ENCODE results near the gene GCSH.

Gene GCSH

DNA sequence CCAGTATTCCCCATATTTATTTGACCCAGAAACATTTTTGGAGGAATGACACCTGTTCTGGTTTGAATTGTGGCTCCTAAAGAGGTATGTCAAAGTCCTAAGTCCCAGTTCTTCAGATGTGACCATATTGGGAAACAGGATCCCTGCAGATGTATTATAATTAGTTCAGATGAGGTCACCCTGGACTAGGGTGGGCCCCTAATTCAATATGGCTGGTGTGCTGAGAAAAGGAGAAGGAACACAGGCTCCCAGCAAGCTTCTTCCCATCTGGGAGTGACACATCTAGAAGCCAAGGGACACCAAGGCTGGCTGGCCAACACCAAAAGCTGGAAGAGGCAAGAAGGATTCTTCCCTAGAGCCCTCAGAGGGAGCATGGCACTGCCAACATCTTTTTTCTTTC lies 3.8 kb upstream of the GCSH start:
- Histone ChIP-seq H4K8ac (ENCODE audit: low read length) (no peak overlapping the region), H3K23ac (ENCODE audit: low read length in 2 of 2) (no peak overlapping the region), H3K18ac (ENCODE audit: low read depth in 1 of 2, low read length in 2 of 2) (no peak overlapping the region), H4K91ac (ENCODE audit: low read length) (no peak overlapping the region), H3K9ac (ENCODE audit: low read length) (no peak overlapping the region), H3K27me3 (ENCODE audit: control insufficient read depth in 1 of 2, insufficient read depth in 1 of 2, low read length in 2 of 2) (no peaks in the 10 kb centered on the region), H2BK120ac (ENCODE audit: low read depth, low read length) (no peak overlapping the region), H2BK12ac (ENCODE audit: low read length in 2 of 2) (no peak overlapping the region), H2BK5ac (ENCODE audit: low read depth, low read length, poor library complexity, severe bottlenecking) (no peak overlapping the region), H3K4ac (ENCODE audit: low read depth in 1 of 2, low read length in 2 of 2) (no peak overlapping the region), H3K4me2 (ENCODE audit: low read length, poor library complexity, severe bottlenecking) (no peak overlapping the region), H2AK5ac (ENCODE audit: low read length, severe bottlenecking) (no peak overlapping the region), H2BK15ac (ENCODE audit: low read depth, poor library complexity, severe bottlenecking) (no peak overlapping the region), H3K14ac (ENCODE audit: low read length in 2 of 2) (no peak overlapping the region), H3K27ac (ENCODE audit: low read length, poor library complexity, severe bottlenecking) (no peak overlapping the region), H3K79me1 (replicated peaks; ENCODE audit: low read length, poor library complexity, severe bottlenecking) (peaks cover 1% of the 10 kb centered on the region), H3K9me3 (ENCODE audit: control insufficient read depth, low read length) (no peaks in the 10 kb centered on the region), H3K36me3 (ENCODE audit: control insufficient read depth in 1 of 2, insufficient read depth in 2 of 2, low read depth in 1 of 2, low read length in 2 of 2) (no peaks in the 10 kb centered on the region), H2AFZ (ENCODE audit: low read depth, low read length) (no peak overlapping the region), H3K4me3 (ENCODE audit: insufficient read depth in 1 of 2, low read depth in 1 of 2, low read length in 2 of 2) (no peak overlapping the region), H3K4me1 (ENCODE audit: control insufficient read depth, insufficient read depth, low read depth, low read length) (peaks cover 2% of the 10 kb centered on the region)
- DNase-seq: no peak

DNA sequence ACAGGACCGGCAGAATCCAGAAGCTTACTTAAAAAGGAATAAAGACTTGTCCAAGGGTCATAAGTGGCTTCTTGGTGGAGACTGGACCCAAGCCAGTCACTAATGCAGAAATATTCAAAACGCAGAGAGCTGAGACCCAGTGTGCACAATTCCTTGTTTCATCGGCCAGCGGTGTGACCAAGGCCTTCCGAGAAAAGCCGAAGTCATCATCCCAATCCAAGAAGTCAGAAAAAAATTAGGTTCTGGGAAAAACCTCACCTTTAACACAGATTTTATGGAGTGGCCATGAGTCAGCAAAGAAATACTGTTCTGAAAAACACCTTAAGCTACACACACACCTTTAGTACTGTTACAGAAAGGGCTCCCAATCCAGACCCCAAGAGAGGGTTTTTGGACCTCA lies 1.0 kb upstream of the GCSH start:
- Histone ChIP-seq H3K4me3 (ENCODE audit: insufficient read depth in 1 of 2, low read depth in 1 of 2, low read length in 2 of 2) (no peak overlapping the region), H3K36me3 (ENCODE audit: control insufficient read depth in 1 of 2, insufficient read depth in 2 of 2, low read depth in 1 of 2, low read length in 2 of 2) (no peaks in the 10 kb centered on the region), H3K23ac (ENCODE audit: low read length in 2 of 2) (no peak overlapping the region), H2BK12ac (ENCODE audit: low read length in 2 of 2) (no peak overlapping the region), H3K9ac (ENCODE audit: low read length) (no peak overlapping the region), H3K18ac (ENCODE audit: low read depth in 1 of 2, low read length in 2 of 2) (no peak overlapping the region), H2AK5ac (ENCODE audit: low read length, severe bottlenecking) (peak overlapping the region; percentile 37), H2BK5ac (ENCODE audit: low read depth, low read length, poor library complexity, severe bottlenecking) (no peak overlapping the region), H3K4ac (ENCODE audit: low read depth in 1 of 2, low read length in 2 of 2) (no peak overlapping the region), H3K9me3 (ENCODE audit: control insufficient read depth, low read length) (no peaks in the 10 kb centered on the region), H3K27ac (ENCODE audit: low read length, poor library complexity, severe bottlenecking) (no peak overlapping the region), H3K4me1 (ENCODE audit: control insufficient read depth, insufficient read depth, low read depth, low read length) (peaks cover 4% of the 10 kb centered on the region), H3K27me3 (ENCODE audit: control insufficient read depth in 1 of 2, insufficient read depth in 1 of 2, low read length in 2 of 2) (no peaks in the 10 kb centered on the region), H2BK15ac (ENCODE audit: low read depth, poor library complexity, severe bottlenecking) (no peak overlapping the region), H4K91ac (ENCODE audit: low read length) (no peak overlapping the region), H3K14ac (ENCODE audit: low read length in 2 of 2) (no peak overlapping the region), H4K8ac (ENCODE audit: low read length) (no peak overlapping the region), H3K4me2 (ENCODE audit: low read length, poor library complexity, severe bottlenecking) (no peak overlapping the region), H2AFZ (ENCODE audit: low read depth, low read length) (no peak overlapping the region), H2BK120ac (ENCODE audit: low read depth, low read length) (no peak overlapping the region), H3K79me1 (replicated peaks; ENCODE audit: low read length, poor library complexity, severe bottlenecking) (peaks cover 7% of the 10 kb centered on the region)
- over 99% methylated on average over 6 of the region's 6 CpGs for WGBS
- DNase-seq: no peak

GRCh38 chr16:81096715-81097208 lies 567 bp upstream of the GCSH start:
- peak overlapping the region; percentile 37 for H2AK5ac ChIP-seq (ENCODE audit: low read length, severe bottlenecking)
- no peak overlapping the region for H3K4ac ChIP-seq (ENCODE audit: low read depth in 1 of 2, low read length in 2 of 2)
- H2BK12ac ChIP-seq (ENCODE audit: low read length in 2 of 2): peak overlapping the region in 1 of 2 experiments; percentile 31
- H4K91ac ChIP-seq (ENCODE audit: low read length): no peak overlapping the region
- H3K27ac ChIP-seq (ENCODE audit: low read length, poor library complexity, severe bottlenecking): peak overlapping the region; percentile 56
- DNase-seq: no peak
- peak overlapping the region; percentile 49 for H3K9ac ChIP-seq (ENCODE audit: low read length)
- no peak overlapping the region for H2BK15ac ChIP-seq (ENCODE audit: low read depth, poor library complexity, severe bottlenecking)
- H3K18ac ChIP-seq (ENCODE audit: low read depth in 1 of 2, low read length in 2 of 2): peak overlapping the region in 1 of 2 experiments; percentile 30
- peaks cover 10% of the 10 kb centered on the region for H3K79me1 ChIP-seq (replicated peaks; ENCODE audit: low read length, poor library complexity, severe bottlenecking)
- peak overlapping the region in 1 of 2 experiments; percentile 77 for H3K4me3 ChIP-seq (ENCODE audit: insufficient read depth in 1 of 2, low read depth in 1 of 2, low read length in 2 of 2)
- 62% methylated on average over 8 of the region's 8 CpGs for WGBS
- no peak overlapping the region for H3K14ac ChIP-seq (ENCODE audit: low read length in 2 of 2)
- H2BK5ac ChIP-seq (ENCODE audit: low read depth, low read length, poor library complexity, severe bottlenecking): no peak overlapping the region
- H3K27me3 ChIP-seq (ENCODE audit: control insufficient read depth in 1 of 2, insufficient read depth in 1 of 2, low read length in 2 of 2): no peaks in the 10 kb centered on the region
- no peaks in the 10 kb centered on the region for H3K9me3 ChIP-seq (ENCODE audit: control insufficient read depth, low read length)
- peak overlapping the region; percentile 56 for H2AFZ ChIP-seq (ENCODE audit: low read depth, low read length)
- peaks cover 4% of the 10 kb centered on the region for H3K4me1 ChIP-seq (ENCODE audit: control insufficient read depth, insufficient read depth, low read depth, low read length)
- no peak overlapping the region for H2BK120ac ChIP-seq (ENCODE audit: low read depth, low read length)
- H3K36me3 ChIP-seq (ENCODE audit: control insufficient read depth in 1 of 2, insufficient read depth in 2 of 2, low read depth in 1 of 2, low read length in 2 of 2): no peaks in the 10 kb centered on the region
- H3K4me2 ChIP-seq (ENCODE audit: low read length, poor library complexity, severe bottlenecking): peak overlapping the region; percentile 2
- peak overlapping the region; percentile 61 for H4K8ac ChIP-seq (ENCODE audit: low read length)
- no peak overlapping the region for H3K23ac ChIP-seq (ENCODE audit: low read length in 2 of 2)

GRCh38 chr16:81095653-81095952 lies 592 bp downstream of the GCSH start:
- H3K14ac ChIP-seq (ENCODE audit: low read length in 2 of 2): peak overlapping the region in 1 of 2 experiments; percentile 83
- peak overlapping the region in 1 of 2 experiments; percentile 79 for H3K23ac ChIP-seq (ENCODE audit: low read length in 2 of 2)
- H3K9ac ChIP-seq (ENCODE audit: low read length): peak overlapping the region; percentile 89
- peak overlapping the region; percentile 25 for H3K27ac ChIP-seq (ENCODE audit: low read length, poor library complexity, severe bottlenecking)
- peak overlapping the region in 1 of 2 experiments; percentile 66 for H3K18ac ChIP-seq (ENCODE audit: low read depth in 1 of 2, low read length in 2 of 2)
- WGBS: under 1% methylated on average over 22 of the region's 22 CpGs
- no peak overlapping the region for H2BK120ac ChIP-seq (ENCODE audit: low read depth, low read length)
- no peaks in the 10 kb centered on the region for H3K9me3 ChIP-seq (ENCODE audit: control insufficient read depth, low read length)
- H3K4me2 ChIP-seq (ENCODE audit: low read length, poor library complexity, severe bottlenecking): peak overlapping the region; percentile 94
- no peak overlapping the region for H2BK15ac ChIP-seq (ENCODE audit: low read depth, poor library complexity, severe bottlenecking)
- peak overlapping the region; percentile 72 for H2AFZ ChIP-seq (ENCODE audit: low read depth, low read length)
- peak overlapping the region in 1 of 2 experiments; percentile 38 for H3K4ac ChIP-seq (ENCODE audit: low read depth in 1 of 2, low read length in 2 of 2)
- peaks cover 0 to 2% of the 10 kb centered on the region in 2 experiments for H3K36me3 ChIP-seq (ENCODE audit: control insufficient read depth in 1 of 2, insufficient read depth in 2 of 2, low read depth in 1 of 2, low read length in 2 of 2)
- no peak overlapping the region for H4K91ac ChIP-seq (ENCODE audit: low read length)
- peaks cover 4% of the 10 kb centered on the region for H3K4me1 ChIP-seq (ENCODE audit: control insufficient read depth, insufficient read depth, low read depth, low read length)
- peak overlapping the region; percentile 69 for H4K8ac ChIP-seq (ENCODE audit: low read length)
- H3K79me1 ChIP-seq (replicated peaks; ENCODE audit: low read length, poor library complexity, severe bottlenecking): peaks cover 10% of the 10 kb centered on the region
- DNase-seq: no peak
- H2BK12ac ChIP-seq (ENCODE audit: low read length in 2 of 2): peak overlapping the region in 1 of 2 experiments; percentile 21
- H2AK5ac ChIP-seq (ENCODE audit: low read length, severe bottlenecking): no peak overlapping the region
- no peaks in the 10 kb centered on the region for H3K27me3 ChIP-seq (ENCODE audit: control insufficient read depth in 1 of 2, insufficient read depth in 1 of 2, low read length in 2 of 2)
- peak overlapping the region; percentile 87 to 90 for H3K4me3 ChIP-seq (ENCODE audit: insufficient read depth in 1 of 2, low read depth in 1 of 2, low read length in 2 of 2)
- no peak overlapping the region for H2BK5ac ChIP-seq (ENCODE audit: low read depth, low read length, poor library complexity, severe bottlenecking)
